ENCODE results near the gene MAP2K7. TPM values are rescaled to one million over a fixed set of nuclear protein-coding genes. Genes with fewer than 3 reads are reported as not detected.

MAP2K7 gene
- total RNA-seq, 4 donors from 2014 or later: 9.1 to 18.6 (median 14.9) TPM

DNA sequence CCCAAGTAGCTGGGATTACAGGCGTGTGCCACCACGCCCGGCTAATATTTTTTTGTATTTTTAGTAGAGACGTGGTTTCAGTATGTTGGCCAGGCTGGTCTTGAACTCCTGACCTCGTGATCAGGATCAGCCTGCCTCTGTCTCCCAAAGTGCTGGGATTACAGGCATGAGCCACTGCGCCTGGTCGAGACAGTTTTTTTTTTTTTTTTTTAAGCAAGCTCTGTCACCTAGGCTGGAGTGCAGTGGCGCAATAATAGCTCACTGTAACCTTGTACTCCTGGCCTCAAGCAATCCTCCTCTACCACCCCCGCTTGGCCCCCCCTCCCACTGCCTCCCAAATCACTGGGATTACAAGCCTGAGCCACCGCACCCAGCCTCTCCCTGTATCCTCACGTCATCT lies 6.4 kb upstream of the MAP2K7 start:
- no peak overlapping the region for H3K27ac ChIP-seq
- no peak for TF ChIP-seq POLR2A (IDR thresholded peaks at IDR 0.05)
- TF ChIP-seq, protein P1, sequence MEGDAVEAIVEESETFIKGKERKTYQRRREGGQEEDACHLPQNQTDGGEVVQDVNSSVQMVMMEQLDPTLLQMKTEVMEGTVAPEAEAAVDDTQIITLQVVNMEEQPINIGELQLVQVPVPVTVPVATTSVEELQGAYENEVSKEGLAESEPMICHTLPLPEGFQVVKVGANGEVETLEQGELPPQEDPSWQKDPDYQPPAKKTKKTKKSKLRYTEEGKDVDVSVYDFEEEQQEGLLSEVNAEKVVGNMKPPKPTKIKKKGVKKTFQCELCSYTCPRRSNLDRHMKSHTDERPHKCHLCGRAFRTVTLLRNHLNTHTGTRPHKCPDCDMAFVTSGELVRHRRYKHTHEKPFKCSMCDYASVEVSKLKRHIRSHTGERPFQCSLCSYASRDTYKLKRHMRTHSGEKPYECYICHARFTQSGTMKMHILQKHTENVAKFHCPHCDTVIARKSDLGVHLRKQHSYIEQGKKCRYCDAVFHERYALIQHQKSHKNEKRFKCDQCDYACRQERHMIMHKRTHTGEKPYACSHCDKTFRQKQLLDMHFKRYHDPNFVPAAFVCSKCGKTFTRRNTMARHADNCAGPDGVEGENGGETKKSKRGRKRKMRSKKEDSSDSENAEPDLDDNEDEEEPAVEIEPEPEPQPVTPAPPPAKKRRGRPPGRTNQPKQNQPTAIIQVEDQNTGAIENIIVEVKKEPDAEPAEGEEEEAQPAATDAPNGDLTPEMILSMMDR (IDR thresholded peaks at IDR 0.05): no peak
- DNase-seq: no peak
- H3K36me3 ChIP-seq: no peaks in the 10 kb centered on the region
- H3K4me3 ChIP-seq (replicated peaks in 1 of 3): no peak overlapping the region
- no peaks in the 10 kb centered on the region for H3K9me3 ChIP-seq
- no peaks in the 10 kb centered on the region for H3K27me3 ChIP-seq
- intact Hi-C loops (cut with DNase I): no loop called here
- H3K4me1 ChIP-seq: no peaks in the 10 kb centered on the region
- whole genome bisulfite sequencing, 2 donors: 92 to 94% methylated on average over 11 of the region's 11 CpGs

GRCh38 chr19:7898967-7899366 lies 4.7 kb upstream of the MAP2K7 start:
- no peak overlapping the region for H3K4me3 ChIP-seq (replicated peaks in 1 of 3)
- H3K36me3 ChIP-seq: no peaks in the 10 kb centered on the region
- H3K27ac ChIP-seq: no peak overlapping the region
- TF ChIP-seq POLR2A (IDR thresholded peaks at IDR 0.05): no peak
- TF ChIP-seq, protein P1 (IDR thresholded peaks at IDR 0.05): no peak
- H3K4me1 ChIP-seq: peaks cover 6 to 7% of the 10 kb centered on the region in 2 donors
- DNase-seq: no peak
- WGBS, 2 donors: 95 to 97% methylated on average over 16 of the region's 16 CpGs
- no peaks in the 10 kb centered on the region for H3K9me3 ChIP-seq
- H3K27me3 ChIP-seq: no peaks in the 10 kb centered on the region
- intact Hi-C loops (cut with DNase I): no loop called here

DNA sequence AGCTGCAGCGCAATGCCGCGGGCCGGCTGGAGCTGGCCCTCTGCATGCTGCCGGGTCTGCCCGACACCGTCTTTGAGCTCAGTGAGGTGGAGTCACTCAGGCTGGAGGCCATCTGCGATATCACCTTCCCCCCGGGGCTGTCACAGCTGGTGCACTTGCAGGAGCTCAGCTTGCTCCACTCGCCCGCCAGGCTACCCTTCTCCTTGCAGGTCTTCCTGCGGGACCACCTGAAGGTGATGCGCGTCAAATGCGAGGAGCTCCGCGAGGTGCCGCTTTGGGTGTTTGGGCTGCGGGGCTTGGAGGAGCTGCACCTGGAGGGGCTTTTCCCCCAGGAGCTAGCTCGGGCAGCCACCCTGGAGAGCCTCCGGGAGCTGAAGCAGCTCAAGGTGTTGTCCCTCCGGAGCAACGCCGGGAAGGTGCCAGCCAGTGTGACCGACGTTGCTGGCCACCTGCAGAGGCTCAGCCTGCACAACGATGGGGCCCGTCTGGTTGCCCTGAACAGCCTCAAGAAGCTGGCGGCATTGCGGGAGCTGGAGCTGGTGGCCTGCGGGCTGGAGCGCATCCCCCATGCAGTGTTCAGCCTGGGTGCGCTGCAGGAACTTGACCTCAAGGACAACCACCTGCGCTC lies 3.8 kb upstream of the MAP2K7 start:
- Histone ChIP-seq H3K4me1 (peaks cover 11 to 14% of the 10 kb centered on the region in 2 donors), H3K9me3 (no peaks in the 10 kb centered on the region), H3K27me3 (no peaks in the 10 kb centered on the region), H3K4me3 (replicated peaks in 1 of 3) (no peak overlapping the region), H3K36me3 (no peaks in the 10 kb centered on the region), H3K27ac (no peak overlapping the region)
- DNase-seq: no peak
- TF ChIP-seq POLR2A (IDR thresholded peaks at IDR 0.05): no peak
- TF ChIP-seq, protein P1 (IDR thresholded peaks at IDR 0.05): no peak
- WGBS, 2 donors: 94 to 100% methylated on average over 10 to 11 of the region's 34 CpGs
- intact Hi-C loops (cut with DNase I): no loop called here

GRCh38 chr19:7900401-7900870 lies 3.2 kb upstream of the MAP2K7 start:
- no peaks in the 10 kb centered on the region for H3K36me3 ChIP-seq
- no peak for DNase-seq
- intact Hi-C loops (cut with DNase I): no loop called here
- no peaks in the 10 kb centered on the region for H3K9me3 ChIP-seq
- peaks cover 17 to 20% of the 10 kb centered on the region in 2 donors for H3K4me1 ChIP-seq
- no peak overlapping the region for H3K27ac ChIP-seq
- TF ChIP-seq, protein P1 (IDR thresholded peaks at IDR 0.05): no peak
- no peak for TF ChIP-seq POLR2A (IDR thresholded peaks at IDR 0.05)
- no peaks in the 10 kb centered on the region for H3K27me3 ChIP-seq
- WGBS, 2 donors: 77 to 88% methylated on average over 8 to 13 of the region's 21 CpGs
- no peak overlapping the region for H3K4me3 ChIP-seq (replicated peaks in 1 of 3)

DNA sequence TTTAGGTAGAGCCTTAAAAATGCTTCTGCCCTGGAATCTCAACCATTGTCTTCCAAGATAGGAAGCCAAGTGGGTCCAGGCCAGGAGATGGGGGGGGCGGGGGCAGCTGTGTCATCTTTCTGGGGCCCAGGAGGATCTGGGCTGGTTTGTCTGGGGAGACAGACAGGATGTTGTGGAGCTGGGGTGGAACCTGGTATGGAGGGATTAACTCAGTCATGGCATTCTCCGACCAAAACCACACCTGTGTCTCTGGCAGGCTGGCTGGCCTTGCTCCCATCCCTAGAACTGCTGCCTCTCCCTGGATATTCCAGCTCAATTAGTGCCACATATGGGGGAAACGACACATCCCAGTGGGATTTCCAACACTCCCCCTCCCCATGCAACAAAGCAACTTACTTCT lies 2.7 kb upstream of the MAP2K7 start:
- no peak for DNase-seq
- Histone ChIP-seq H3K27me3 (no peaks in the 10 kb centered on the region), H3K36me3 (peaks cover 0 to 4% of the 10 kb centered on the region in 2 donors), H3K4me3 (replicated peaks in 1 of 3) (no peak overlapping the region), H3K27ac (no peak overlapping the region), H3K4me1 (peaks cover 22 to 25% of the 10 kb centered on the region in 2 donors), H3K9me3 (no peaks in the 10 kb centered on the region)
- 81 to 82% methylated on average over 2 to 3 of the region's 3 CpGs for WGBS, 2 donors
- intact Hi-C loops (cut with DNase I): no loop called here
- TF ChIP-seq, protein P1 (IDR thresholded peaks at IDR 0.05): no peak
- no peak for TF ChIP-seq POLR2A (IDR thresholded peaks at IDR 0.05)
